Endothelial cell (in vitro differentiated cells): ENCODE results near the gene HMGCS1. TPM values are rescaled to one million over a fixed set of nuclear protein-coding genes. Genes with fewer than 3 reads are reported as not detected.

Experiments used
- DNase-seq: peaks from one replicate; pipeline ENCODE4 v3.0.0; 2021; ENCODE audit warnings: low spot score
- H3K27ac Mint-ChIP-seq: one replicate; pipeline ENCODE4 v1.8.0; 2021; ENCODE audit warnings: mixed read lengths, inconsistent platforms; ENCODE audit not compliant: unreplicated experiment
- H3K27me3 Mint-ChIP-seq: one replicate; pipeline ENCODE4 v1.8.0; 2021; ENCODE audit warnings: mild to moderate bottlenecking, moderate library complexity, mixed read lengths, inconsistent platforms; ENCODE audit not compliant: unreplicated experiment
- H3K36me3 Mint-ChIP-seq: one replicate; pipeline ENCODE4 v1.8.0; 2021; ENCODE audit warnings: mild to moderate bottlenecking, low read depth, mixed read lengths, inconsistent platforms; ENCODE audit not compliant: unreplicated experiment
- H3K4me1 Mint-ChIP-seq: one replicate; pipeline ENCODE4 v1.8.0; 2021; ENCODE audit warnings: mild to moderate bottlenecking, mixed read lengths, inconsistent platforms; ENCODE audit not compliant: unreplicated experiment
- H3K4me3 Mint-ChIP-seq: one replicate; pipeline ENCODE4 v1.8.0; 2021; ENCODE audit warnings: mild to moderate bottlenecking, mixed read lengths, inconsistent platforms; ENCODE audit not compliant: unreplicated experiment
- H3K9me3 Mint-ChIP-seq: one replicate; pipeline ENCODE4 v1.8.0; 2021; ENCODE audit warnings: mixed read lengths, inconsistent platforms; ENCODE audit not compliant: unreplicated experiment
- CTCF ChIP-seq: fragments of 200-600 bp; sonication (generic); IDR thresholded peaks from one replicate; pipeline ENCODE4 v1.5.0; 2021; ENCODE audit warnings: antibody characterized with exemption; ENCODE audit not compliant: unreplicated experiment
- total RNA-seq: library from RNA; stranded (reverse); fragmentation: NEBNext Ultra II Directional; extraction: Animal tissue kit (Norgen Biotek cat#: 25700); gene quantifications from one replicate; pipeline ENCODE4 v1.2.1, GENCODE V29; 2021; ENCODE audit not compliant: unreplicated experiment

Gene HMGCS1
- total RNA-seq, 1 donor from 2014 or later, result 192 TPM

DNA sequence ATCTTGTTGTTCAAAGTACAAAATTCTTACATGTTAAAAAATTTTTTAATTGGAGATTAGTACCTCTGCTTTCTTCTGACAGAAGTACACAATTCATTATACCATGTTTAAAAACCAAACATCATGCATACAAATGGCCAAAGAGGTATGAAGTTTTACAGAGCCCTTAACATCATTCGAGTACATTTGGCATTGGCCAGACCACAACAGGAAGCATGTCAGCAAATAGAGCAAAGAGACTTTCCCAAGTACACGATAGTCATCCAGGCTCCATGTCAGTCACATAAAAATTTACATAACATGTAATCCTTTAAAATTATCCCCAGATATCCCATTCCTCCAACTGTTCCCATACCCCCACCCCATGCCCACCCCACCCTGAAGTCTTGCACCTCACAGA is 22.5 kb downstream of the HMGCS1 start:
- Mint-ChIP-seq H3K4me1 (no peaks in the 10 kb centered on the region), H3K27me3 (peaks cover 1% of the 10 kb centered on the region), H3K27ac (no peak overlapping the region), H3K36me3 (peaks cover 61% of the 10 kb centered on the region), H3K9me3 (no peaks in the 10 kb centered on the region), H3K4me3 (no peak overlapping the region)
- TF ChIP-seq CTCF, result no peak
- no peak for DNase-seq

GRCh38 chr5:43288269-43288831 is 24.9 kb downstream of the HMGCS1 start:
- H3K4me3 Mint-ChIP-seq, result no peak overlapping the region
- no peak for DNase-seq
- H3K27ac Mint-ChIP-seq, result no peak overlapping the region
- TF ChIP-seq CTCF, result no peak
- H3K36me3 Mint-ChIP-seq, result peaks cover 55% of the 10 kb centered on the region
- no peaks in the 10 kb centered on the region for H3K9me3 Mint-ChIP-seq
- peaks cover 2% of the 10 kb centered on the region for H3K27me3 Mint-ChIP-seq
- H3K4me1 Mint-ChIP-seq, result no peaks in the 10 kb centered on the region

DNA sequence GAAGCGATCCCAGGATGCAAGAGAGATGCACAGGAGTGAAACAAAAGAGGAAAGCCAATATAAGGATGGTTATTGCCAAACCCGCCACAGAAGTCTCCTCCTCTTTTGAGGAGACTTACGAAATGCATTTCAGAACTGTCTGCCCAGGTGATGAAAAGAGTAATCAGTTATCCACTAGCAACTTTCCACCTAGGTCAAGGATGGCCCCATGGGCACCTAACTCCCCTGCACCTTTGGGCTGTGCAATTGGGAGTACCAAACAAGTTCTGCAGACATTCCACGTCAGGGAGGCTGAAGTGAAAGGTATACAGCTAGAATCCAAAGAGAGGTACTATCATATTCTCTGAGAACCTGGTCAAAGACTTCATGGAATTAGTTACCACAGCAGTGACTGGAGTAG is 25.7 kb downstream of the HMGCS1 start:
- DNase-seq, result no peak
- TF ChIP-seq CTCF, result no peak
- Mint-ChIP-seq H3K27ac (no peak overlapping the region), H3K4me3 (no peak overlapping the region), H3K4me1 (no peaks in the 10 kb centered on the region), H3K27me3 (peaks cover 5% of the 10 kb centered on the region), H3K9me3 (no peaks in the 10 kb centered on the region), H3K36me3 (peaks cover 52% of the 10 kb centered on the region)

- no peak overlapping the region for H3K27ac Mint-ChIP-seq
- H3K4me3 Mint-ChIP-seq, result no peak overlapping the region
- H3K27me3 Mint-ChIP-seq, result peaks cover 5% of the 10 kb centered on the region
- no peak for DNase-seq
- peaks cover 48% of the 10 kb centered on the region for H3K36me3 Mint-ChIP-seq
- no peaks in the 10 kb centered on the region for H3K4me1 Mint-ChIP-seq
- no peaks in the 10 kb centered on the region for H3K9me3 Mint-ChIP-seq
- no peak for TF ChIP-seq CTCF
These were observed 26.6 kb downstream of the HMGCS1 start for GRCh38 chr5:43286623-43287022.

DNA sequence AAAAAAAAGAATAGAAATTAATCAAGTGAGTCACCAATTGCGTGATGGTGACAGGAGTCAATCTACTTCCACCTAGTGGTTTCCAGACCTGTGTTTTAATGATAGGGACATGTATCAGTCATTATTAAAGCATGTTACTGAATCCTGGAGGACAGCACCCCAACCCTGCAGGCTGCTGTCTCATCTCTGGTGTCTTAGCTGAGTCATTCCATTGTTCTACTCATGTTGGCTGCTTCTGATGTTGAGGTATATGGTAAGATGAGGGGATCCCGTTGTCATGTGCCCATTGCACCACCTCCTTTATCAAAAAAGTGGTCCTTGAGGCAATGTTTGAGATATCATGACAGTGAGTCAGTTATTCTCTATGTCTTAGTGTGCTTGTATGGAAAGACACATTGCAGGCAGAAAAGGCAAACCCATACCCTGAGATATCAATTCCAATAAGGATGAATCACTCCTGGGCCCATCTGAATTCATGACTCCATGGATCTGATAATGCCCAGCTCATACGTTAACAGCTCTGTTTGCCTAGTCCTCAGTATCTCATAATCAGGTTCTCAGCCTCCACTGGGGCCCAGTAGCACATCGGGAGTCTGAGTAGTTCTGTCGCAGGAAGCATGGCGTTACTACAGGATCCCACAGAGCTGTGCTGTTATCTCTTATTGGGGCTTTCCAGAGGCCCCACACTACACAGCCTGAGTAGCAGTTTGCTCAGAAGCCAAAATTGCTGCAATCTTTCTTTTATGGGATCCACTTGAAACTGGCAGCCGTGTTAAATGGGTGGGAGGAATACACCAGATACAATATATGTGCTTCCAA is 31.2 kb downstream of the HMGCS1 start:
- peaks cover 19% of the 10 kb centered on the region for H3K36me3 Mint-ChIP-seq
- TF ChIP-seq CTCF, result no peak
- H3K27me3 Mint-ChIP-seq, result peaks cover 8% of the 10 kb centered on the region
- no peak overlapping the region for H3K4me3 Mint-ChIP-seq
- no peak for DNase-seq
- H3K4me1 Mint-ChIP-seq, result peaks cover 5% of the 10 kb centered on the region
- no peak overlapping the region for H3K27ac Mint-ChIP-seq
- H3K9me3 Mint-ChIP-seq, result peaks cover 4% of the 10 kb centered on the region
